AG04450 (cell line): Measurements from ENCODE around the gene OLFML1. TPM values are rescaled to one million over a fixed set of nuclear protein-coding genes. Genes with fewer than 3 reads are reported as not detected.

ENCODE experiments used
- CTCF ChIA-PET: fragments of 300-600, 350-600 bp; formaldehyde crosslinking; extraction: SDS; loops from one replicate; lab custom pipeline; 2022; ENCODE audit warnings: antibody characterized with exemption, inconsistent platforms; lab: Charles Lee
- POLR2A ChIA-PET: fragments of 350-600 bp; formaldehyde crosslinking; extraction: SDS; loops from one replicate; lab custom pipeline; 2021; ENCODE audit warnings: antibody characterized with exemption, inconsistent platforms; lab: Yijun Ruan, JAX
- DNase-seq: peaks from one replicate; pipeline ENCODE4 v3.0.0-alpha.2; 2011; ENCODE audit warnings: low read depth, low spot score
- H3K27ac ChIP-seq: one replicate; pipeline ENCODE4 v1.5.1; 2012; ENCODE audit warnings: low read depth, low read length, control low read depth
- H3K27me3 ChIP-seq: one replicate; pipeline ENCODE4 v1.6.0; 2012; ENCODE audit warnings: low read length; ENCODE audit not compliant: control insufficient read depth, insufficient read depth
- H3K4me3 ChIP-seq: 2 replicates; pipeline ENCODE4 v1.5.1; 2011; ENCODE audit warnings: mild to moderate bottlenecking, low read depth, low read length, control low read depth
- H3K9me3 ChIP-seq: 2 replicates; pipeline ENCODE4 v1.5.1; 2012; ENCODE audit warnings: low read length; ENCODE audit not compliant: control insufficient read depth, insufficient read depth
- CTCF ChIP-seq: IDR thresholded peaks from 2 replicates; pipeline ENCODE4 v1.5.1; 2011; ENCODE audit warnings: low read depth, low read length, control low read depth, inconsistent platforms
- polyA plus RNA-seq: library from polyadenylated mRNA; depleted of rRNA; stranded (reverse); fragments of >200 nt; gene quantifications from 2 replicates; pipeline ENCODE4 v1.2.3, GENCODE V29; 2011

Gene OLFML1
- polyA plus RNA-seq, 1 experiment = 0.21 TPM

GRCh38 chr11:7548659-7549274 is 63.5 kb downstream of the OLFML1 start:
- no peak overlapping the region for H3K4me3 ChIP-seq
- H3K9me3 ChIP-seq = no peaks in the 10 kb centered on the region
- no peak overlapping the region for H3K27ac ChIP-seq
- CTCF ChIA-PET = interaction anchor here (0.7 kb wide), 1 partner anchor 285 kb away, joined by 3 read pairs; no protein-coding TSS in a partner anchor
- no peak for DNase-seq
- POLR2A ChIA-PET = no interaction called here
- peaks cover 8% of the 10 kb centered on the region for H3K27me3 ChIP-seq
- no peak for TF ChIP-seq CTCF

- Histone ChIP-seq H3K27ac (no peak overlapping the region), H3K9me3 (no peaks in the 10 kb centered on the region), H3K4me3 (no peak overlapping the region), H3K27me3 (peaks cover 8% of the 10 kb centered on the region)
- no peak for TF ChIP-seq CTCF
- ChIA-PET POLR2A (no interaction called here), CTCF (interaction anchor here (0.7 to 0.8 kb wide), 2 partner anchors 22 to 285 kb away, joined by 3 read pairs; no protein-coding TSS in a partner anchor)
- no peak for DNase-seq
These were observed 64.4 kb downstream of the OLFML1 start for GRCh38 chr11:7549681-7550080.

- ChIA-PET CTCF (interaction anchor here (1.7 to 3.9 kb wide), 2 partner anchors 20 to 38 kb away, joined by 3 to 21 read pairs; partner anchors contain the start of gene PPFIBP2), POLR2A (no interaction called here)
These were observed 66.3 kb downstream of the OLFML1 start for GRCh38 chr11:7551571-7551970.

GRCh38 chr11:7552666-7553065 is 67.4 kb downstream of the OLFML1 start:
- POLR2A ChIA-PET = no interaction called here
- CTCF ChIA-PET = interaction anchor here (0.8 to 3.9 kb wide), 3 partner anchors 19 to 142 kb away, joined by 3 to 21 read pairs (median 3); partner anchors contain the start of gene PPFIBP2
- Histone ChIP-seq H3K4me3 (no peak overlapping the region), H3K27me3 (peaks cover 8% of the 10 kb centered on the region), H3K9me3 (no peaks in the 10 kb centered on the region), H3K27ac (no peak overlapping the region)
- TF ChIP-seq CTCF = no peak
- DNase-seq = no peak

More at GRCh38 chr11:7551571-7551970, 66.3 kb downstream of the OLFML1 start:
- no peaks in the 10 kb centered on the region for H3K9me3 ChIP-seq
- no peak overlapping the region for H3K27ac ChIP-seq
- H3K27me3 ChIP-seq = peaks cover 8% of the 10 kb centered on the region
- H3K4me3 ChIP-seq = no peak overlapping the region
- TF ChIP-seq CTCF = no peak
- DNase-seq = no peak

- H3K4me3 ChIP-seq = no peak overlapping the region
- no peak overlapping the region for H3K27ac ChIP-seq
- TF ChIP-seq CTCF = no peak
- CTCF ChIA-PET = no interaction called here
- POLR2A ChIA-PET = no interaction called here
- DNase-seq = no peak
- no peaks in the 10 kb centered on the region for H3K27me3 ChIP-seq
- H3K9me3 ChIP-seq = no peaks in the 10 kb centered on the region
These were observed 69.9 kb downstream of the OLFML1 start for GRCh38 chr11:7555052-7555699.
